GM19025 (cell line): ENCODE measurements around the gene TMEM94.
"Not testable (repeated sequence)": the region's sequence is repeated elsewhere in the genome, so short reads cannot be mapped to it uniquely, and the experiment has no call there.

Source experiments
- ATAC-seq: cut with Tn5 transposase; IDR thresholded peaks from one replicate; pipeline ENCODE4 v1.9.1; 2021; ENCODE audit warnings: mild to moderate bottlenecking, low read depth, moderate library complexity; ENCODE audit not compliant: unreplicated experiment

TMEM94 gene

DNA sequence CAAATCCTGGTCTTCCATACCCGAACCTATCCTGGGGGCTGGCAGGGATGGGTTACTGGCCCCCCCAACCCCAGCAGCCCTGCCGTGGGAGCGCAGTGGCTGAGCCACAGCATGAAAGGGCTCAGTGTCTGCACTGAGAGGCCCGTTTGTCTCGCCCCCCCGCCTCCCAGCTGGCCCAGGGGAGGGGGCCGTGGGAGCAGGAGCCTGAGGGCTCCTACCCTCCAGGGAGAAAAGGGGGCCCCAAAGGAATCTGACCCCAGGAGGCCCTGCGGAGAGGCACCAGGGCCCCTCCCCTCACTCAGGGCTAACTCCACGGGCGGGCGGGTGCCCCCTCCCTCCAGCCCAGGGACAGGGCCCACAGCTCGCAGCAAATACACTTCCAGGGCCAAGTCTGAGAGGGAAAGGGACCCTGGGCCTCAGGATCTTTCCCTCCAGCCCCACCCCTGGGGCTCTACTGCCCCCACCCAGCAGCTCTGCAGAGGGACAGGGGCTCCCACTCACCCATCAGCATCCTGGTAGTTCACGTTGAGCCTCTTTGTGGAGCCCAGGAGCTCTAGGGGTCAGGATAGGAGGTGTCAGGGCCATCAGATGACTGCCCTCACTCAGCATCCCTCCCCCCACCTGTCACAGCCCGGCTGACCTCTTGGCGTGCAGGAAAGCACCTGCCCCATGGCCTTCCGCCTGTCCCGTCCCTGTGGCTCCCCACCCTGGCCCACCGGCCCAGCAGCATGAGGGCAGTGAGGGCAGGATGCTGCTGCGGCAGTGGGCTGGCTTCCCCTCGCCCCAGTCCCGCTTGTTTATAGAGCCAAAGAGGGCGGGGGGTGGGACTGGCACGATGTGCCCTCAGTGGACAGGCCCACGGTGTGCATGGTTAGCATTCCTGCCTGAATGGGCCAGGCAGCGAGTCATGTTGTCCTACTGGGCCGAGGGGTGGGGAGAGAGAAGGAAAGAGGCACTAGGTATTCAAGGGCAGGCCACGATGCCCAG is 51.6 kb downstream of the TMEM94 start:
- ATAC-seq, result no peak

DNA sequence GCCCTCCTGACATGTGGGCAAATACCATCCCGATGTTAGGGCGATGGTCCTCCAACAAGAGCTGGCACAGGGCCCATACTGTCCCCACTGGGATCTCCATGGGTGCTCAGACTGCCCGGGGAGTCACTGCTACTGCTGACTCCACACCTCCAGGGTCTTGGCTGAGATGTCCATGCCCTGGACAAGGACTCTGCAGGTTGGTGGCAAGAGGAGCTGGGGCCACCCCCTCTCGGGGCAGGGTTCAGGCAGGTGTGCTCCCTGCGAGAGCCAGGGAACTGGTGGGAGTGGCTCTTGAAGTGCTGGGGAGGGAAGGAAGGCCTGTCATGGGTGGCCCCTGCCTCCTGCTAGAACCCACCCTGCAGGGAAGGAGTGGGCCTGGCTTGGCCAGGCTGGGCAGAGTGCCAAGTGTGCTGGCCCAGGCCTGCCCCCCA is 52.5 kb downstream of the TMEM94 start:
- no peak for ATAC-seq

DNA sequence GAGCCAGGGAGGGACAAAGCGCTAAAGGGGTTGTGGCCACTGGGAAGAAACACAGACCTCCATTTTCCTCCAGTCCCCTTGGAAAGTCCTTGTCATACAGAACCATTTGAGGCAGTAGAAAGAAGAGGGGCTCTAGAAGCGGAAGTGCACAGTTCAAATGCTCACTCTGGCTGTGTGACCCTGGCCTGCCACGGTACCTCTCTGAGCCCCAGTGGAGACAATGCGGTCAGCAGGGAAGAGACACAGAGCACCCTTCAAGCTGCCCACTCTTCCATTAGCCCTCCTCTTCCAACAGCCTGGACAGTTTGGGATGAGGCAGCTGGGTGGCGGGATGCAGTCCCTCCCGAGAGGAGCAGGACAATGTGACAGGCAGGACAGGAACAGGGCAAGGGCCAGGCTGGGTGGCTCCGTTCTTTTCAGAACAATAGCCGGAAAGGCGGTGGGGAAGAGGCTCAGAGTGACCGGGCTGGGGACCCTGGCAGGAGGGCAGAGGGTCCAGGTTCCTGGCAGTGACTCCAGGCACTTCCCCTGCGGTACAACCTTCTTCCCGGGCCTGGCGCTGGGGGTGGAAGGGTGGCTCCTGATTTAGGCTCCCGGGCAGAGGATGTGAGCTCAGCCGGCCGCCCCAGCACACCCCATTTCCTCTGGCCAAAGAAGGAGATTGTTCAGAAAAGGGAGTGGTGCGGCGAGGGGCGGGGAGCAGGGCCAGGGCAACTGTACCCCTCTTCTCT is 53.3 kb downstream of the TMEM94 start:
- ATAC-seq, result no peak

DNA sequence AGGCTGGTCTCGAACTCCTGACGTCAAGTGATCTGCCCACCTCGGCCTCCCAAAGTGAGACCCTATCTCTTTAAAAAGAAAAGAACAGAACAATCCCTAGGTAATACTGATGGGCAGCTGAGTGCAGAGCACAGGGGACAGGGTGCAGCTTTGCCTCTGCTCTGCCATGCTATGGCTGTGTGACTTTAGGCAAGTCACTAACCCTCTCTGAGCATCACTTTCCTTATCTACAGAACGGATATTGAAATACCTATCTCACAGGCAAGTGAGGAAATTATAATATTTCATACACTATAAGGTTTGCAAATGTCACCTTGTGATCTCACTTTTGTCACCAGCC is 54.8 kb downstream of the TMEM94 start:
- ATAC-seq, result no peak

DNA sequence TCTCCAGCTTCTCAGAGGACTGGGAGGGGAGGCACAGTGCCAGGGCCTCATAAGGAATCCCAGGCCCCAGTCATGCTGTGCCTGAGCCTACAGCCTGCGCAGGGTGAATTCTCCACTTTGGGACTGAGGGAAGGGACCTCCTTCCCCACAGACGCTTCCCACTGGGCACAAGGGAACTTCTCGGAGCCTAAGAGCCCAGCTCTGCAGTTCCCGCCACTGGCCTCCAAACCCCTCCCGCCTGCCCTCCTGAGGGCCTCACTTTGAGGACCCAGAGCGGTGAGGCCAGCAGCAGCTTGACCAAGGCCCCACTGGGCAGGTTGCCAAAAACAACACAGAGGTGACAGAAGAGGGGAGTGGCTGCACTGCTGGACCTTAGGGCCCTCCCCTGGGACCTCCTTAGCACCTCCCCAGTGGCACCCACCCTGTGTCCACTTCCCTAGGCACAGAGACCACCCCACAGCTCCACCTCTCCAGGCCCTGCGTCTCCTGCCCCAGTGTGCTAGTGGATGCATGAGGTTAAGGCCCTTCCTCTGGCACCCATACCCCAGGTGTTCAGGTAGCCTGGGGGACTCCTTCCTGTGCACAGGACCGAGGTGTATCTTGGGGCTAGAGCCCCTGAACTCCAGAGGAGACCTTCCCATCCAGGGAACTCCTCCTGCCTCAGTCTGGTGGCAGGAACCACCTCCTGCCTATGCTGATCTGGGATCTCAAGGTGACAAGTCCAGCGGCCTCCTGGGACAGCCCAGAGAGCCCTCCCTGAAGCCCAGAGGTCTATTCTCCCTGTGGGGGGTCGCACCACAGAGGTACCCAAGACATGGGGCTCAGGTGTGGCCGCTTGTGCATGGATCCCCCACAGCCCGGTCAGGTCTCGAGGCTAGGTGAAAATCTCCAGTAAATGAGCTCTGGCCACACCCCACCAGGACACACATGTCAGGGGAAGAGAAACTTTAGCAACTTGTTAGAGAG is 55.5 kb downstream of the TMEM94 start:
- ATAC-seq, result no peak

DNA sequence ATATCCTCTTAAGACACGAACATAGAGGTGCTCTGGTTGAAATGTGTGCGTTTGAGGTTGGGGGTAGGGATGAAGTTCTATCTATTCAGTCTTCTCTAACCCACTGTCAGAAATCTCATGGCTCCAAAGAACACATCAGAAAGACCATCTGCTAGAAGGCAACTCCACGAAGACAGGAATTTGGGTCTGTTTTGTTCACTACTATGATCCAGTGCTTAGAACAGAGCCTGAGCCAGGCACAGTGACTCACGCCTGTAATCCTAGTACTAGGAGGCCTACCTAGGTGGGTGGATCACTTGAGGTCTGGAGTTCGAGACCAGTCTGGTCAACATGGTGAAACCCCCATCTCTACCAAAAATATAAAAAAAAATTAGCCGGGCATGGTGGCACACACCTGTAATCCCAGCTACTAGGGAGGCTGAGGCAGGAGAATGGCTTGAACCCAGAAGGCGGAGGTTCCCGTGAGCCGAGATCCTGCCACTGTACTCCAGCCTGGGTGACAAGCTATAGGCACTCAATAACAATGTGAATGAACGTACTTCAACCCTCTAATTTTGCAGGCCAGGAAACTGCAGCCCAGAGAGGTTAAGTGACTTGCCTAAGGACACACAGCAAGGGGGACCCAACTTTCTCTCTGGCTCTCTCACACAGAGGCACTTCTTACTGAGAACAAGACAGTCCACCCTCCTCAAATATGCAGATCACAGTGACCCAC is 56.6 kb downstream of the TMEM94 start:
- ATAC-seq, result no peak

DNA sequence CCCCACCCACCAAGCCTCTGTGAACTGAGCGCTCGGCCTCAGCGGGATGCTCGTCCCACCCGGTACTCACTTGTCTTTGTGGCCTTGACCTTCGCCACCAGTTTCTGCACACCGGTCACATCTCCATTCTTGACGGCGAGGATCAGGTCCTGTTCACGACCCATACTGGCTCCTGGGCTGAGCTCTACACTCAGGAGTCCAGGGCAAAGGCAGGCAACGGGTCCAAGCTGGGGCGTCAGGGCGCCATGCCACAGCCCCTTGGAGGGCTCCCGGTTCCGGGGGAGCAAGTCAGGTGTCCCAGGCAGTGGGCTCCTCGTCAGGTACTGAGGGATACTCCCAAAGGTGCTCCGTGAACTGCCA is 57.2 kb downstream of the TMEM94 start:
- no peak for ATAC-seq

DNA sequence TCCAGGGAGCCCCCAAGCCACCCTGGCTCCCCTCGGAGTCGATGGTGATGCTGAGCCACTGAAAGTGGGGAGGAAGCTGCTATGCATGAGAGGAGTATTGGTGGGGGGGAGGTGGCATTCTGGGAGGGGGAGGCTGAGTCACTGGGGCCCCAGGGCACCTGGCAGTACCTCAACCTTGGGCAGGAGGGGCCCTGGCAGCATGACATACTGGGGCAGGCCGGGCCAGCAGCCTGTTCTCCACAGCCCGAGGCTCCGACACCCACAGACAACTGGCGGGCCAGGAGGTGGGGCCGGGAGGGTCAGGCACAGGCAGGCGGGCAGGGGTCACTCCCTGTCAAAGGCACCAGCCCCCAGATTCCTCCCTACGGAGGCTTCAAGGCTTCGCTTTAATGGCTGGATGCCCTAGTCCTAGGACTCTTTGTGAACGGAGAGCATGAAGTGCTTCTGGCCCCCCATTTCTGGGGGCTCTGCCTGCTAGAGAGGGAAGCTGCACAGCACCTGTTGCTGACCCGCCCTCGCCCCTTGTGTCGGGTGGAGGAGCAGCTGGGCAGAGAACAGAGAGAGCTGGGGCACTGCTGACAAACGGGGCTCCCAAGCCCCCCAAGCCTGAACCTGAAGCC is 58.0 kb downstream of the TMEM94 start:
- ATAC-seq, result no peak

DNA sequence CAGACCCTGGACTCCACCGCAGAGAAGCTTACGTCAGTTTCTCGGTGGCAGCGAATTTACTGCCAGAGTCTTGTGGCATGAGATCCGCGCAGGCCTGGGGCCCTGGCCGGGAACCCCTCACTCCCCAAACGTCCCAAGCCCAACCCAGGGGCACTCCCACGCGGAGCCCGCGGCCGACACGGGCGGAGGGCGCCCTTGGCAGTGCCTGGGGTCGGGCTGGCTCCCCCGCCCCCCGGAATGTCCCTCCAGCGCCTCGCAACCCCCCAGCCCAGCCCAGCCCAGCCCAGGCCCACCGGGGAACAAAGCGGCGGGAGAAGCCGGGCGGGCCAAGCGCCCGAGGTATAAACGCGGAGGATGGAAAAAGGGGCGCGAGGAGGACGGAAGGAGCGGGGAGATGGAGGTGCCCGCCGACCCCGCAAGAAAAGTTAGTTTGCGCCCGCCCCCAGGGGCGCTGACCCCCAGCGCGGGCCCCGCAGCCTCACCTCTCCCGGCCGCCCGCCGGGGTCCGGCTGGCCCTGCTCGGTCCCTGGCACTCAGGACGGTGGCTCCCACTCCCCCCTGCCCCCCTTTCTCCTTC is 58.6 kb downstream of the TMEM94 start:
- no peak for ATAC-seq

DNA sequence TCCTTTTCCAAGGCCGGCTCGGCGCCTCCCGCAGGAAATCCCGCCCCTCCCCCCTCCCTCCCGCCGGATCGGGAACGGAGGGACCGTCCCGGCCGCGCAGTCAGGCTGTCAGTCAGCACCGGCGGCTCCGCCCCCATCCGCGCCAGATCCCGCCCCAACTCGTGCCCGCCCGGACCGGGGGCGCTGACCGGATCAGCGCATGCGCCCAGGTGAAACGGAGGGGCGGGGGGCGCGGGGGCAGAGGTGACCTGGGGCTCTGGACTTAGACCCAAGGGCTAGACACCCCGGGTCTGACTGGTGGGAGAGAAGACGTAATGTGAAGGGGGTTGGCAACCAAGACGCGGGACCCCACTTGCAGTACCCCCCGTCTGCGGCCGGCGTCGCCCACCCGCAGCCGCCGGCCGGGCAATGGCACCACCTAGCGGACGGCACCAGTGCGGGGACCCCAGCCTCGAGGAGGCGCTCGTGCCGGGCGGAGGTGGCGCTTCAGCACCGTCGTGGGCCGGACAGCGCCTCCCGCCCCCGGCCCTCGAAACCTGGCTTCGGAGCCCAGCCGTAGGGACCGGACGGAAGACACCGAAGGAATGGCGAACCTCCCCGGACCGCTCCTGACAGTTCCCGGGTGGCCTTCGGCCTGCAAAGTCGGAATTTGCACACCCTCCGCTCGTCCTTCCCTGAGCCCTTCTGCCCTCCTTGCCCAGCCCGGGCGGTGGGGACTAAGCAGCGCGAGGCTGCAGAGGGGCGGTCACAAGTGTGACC is 59.2 kb downstream of the TMEM94 start, which contains the start of gene CASKIN2:
CASKIN2 (minus strand) TSS at position 42 of the 759 bp plus-strand sequence. CDS start 1,733 bp downstream, outside the sequence.
- peak; percentile 2 for ATAC-seq

DNA sequence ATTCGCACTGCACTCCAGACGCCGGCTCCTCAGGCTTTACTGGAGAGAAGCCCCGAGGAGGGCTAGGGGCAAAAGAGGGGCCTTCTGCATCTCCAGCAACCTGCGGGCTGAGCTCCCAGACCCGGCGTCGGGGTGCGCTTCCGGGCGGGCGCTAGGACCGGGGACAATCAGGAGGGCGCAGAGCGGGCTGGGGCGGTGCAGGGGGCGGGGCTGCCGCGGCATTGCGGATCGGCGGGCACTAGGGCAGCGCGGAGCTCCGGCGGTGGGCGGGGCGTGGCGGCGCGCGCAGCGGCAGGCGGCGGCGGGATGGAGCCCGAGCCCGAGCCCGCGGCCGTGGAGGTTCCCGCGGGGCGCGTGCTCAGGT is 59.8 kb downstream of the TMEM94 start, which contains the start of gene TSEN54:
TSEN54 (plus strand) TSS at position 274 of the 364 bp plus-strand sequence; CDS start at position 307, 33 bp downstream.
- peak; percentile 85 for ATAC-seq

DNA sequence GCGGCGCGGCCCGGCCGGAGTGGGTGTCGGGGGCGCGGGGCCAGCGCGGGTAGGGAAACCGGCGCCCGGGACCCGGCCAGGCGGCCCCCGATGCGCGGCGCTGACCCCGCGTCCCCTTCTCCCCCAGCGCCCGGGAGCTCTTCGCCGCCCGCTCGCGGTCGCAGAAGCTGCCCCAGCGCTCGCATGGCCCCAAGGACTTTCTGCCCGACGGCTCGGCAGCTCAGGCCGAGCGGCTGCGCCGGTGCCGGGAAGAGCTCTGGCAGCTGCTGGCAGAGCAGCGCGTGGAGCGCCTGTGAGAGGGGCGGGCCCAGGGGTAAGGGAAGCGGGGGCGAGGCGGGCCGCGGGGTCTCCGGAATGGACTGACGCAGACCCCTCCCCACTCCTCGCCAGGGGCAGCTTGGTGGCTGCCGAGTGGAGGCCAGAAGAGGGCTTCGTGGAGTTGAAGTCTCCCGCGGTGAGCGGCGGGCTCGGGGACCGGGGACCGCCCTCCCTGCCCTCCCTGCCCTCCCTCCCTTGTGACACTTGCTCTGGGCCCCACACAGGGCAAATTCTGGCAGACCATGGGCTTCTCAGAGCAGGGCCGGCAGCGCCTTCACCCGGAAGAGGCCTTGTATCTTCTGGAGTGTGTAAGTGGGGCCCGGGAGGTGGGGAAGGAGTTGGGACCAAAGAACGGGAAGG is 60.3 kb downstream of the TMEM94 start:
- ATAC-seq, result peak; percentile 10

DNA sequence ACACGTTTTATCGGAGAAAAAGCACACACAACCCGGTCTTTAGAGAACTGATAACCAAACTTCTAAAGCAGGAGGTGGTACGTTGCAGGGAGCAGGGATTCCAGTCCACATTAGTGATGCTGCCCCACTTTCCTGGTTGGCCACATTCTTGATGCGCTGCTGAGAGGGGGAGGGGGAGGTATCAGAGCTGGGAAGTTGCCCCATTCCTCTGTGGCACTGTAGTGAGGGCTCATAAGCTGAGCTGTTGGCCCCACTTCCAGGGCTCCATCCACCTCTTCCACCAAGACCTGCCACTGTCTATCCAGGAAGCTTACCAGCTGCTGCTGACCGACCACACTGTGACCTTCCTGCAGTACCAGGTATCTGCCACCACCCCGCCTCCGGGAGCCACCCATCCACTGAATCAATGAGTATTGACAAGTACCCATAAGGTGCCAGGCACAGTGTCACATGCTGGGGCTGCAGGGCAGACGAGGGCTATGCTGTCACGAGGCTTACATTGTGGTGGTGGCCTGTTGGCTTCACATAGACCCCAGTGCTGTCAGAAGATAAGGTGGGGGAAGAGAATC is 60.9 kb downstream of the TMEM94 start:
- no peak for ATAC-seq

DNA sequence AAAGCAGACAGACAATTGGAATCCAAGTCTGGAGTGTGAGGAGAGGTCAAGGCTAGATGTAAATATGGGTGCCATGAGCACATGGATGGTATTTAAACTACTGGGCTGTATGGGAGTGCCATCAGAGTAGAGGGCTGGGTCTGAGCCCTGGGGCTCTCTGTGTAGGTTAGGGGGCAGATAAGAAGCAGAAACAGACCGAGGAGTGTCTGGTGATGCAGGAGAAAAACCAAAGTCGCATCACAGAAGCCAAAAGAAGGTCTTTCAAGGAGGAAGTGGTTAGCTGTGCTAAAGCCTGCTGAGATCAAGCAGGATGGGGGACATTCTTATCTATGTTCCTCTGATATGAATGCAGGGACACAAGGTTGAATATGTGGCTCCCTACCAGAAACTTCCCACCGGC is 61.8 kb downstream of the TMEM94 start:
- ATAC-seq, result no peak

DNA sequence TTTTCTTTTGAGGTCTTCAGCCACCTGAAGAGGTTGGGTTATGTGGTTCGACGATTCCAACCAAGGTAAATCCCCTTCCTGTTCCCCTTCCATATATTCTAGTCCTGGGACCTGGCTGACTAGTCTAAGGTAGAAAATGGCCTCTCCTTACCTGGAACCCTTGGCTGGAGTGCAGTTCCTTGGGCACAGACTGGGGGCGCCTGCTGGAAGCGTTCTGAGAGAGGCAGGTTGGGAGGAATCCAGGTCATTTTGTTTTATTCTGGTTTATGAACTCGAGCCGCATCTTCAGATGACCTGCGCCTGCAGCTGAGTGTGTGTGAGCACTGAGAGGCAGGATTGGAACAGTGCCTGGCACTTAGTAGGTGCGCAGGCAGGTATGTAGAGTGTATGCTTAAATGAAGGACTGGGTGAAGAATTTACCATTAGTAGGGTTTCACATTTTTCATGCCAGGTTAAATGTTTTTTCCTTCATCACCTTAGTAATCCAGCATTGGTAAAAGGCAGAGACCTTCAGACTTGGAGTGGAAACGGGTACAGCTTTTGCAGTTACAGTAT is 62.6 kb downstream of the TMEM94 start:
- no peak for ATAC-seq

DNA sequence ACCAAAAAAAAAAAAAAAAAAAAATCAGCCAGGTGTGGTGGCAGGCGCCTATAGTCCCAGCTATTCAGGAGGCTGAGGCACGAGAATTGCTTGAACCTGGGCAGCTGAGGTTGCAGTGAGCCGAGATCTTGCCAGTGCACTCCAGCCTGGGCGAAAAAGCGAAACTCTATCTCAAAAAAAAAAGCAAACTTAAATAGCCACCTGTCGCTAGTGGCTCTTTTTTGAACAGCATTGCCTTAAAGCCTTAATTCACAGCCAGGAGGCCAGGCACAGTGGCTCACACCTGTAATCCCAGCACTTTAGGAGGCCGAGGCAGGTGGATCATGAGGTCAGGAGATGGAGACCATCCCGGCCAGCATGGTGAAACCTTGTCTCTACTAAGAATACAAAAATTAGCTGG is 64.0 kb downstream of the TMEM94 start:
- not testable (repeated sequence) for ATAC-seq

DNA sequence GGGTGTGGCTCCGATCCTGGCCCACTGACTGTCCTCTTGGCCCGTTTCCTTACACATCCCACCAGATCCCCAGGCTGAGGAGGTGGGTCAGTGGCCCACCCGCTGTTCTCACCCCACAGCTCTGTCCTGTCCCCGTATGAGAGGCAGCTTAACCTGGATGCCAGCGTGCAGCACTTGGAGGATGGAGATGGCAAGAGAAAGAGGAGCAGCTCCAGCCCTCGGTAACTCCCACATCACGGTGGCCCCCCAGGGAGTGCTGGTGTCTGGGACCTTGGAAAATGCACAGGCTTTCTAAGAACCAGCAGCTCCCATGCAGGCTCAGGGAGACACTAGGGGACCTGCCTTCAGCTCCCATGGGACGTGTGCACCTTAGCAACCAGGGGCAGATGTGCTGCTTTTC is 64.9 kb downstream of the TMEM94 start:
- ATAC-seq, result no peak
